ENCODE data around the gene IGSF9B. TPM values are rescaled to one million over a fixed set of nuclear protein-coding genes. Genes with fewer than 3 reads are reported as not detected.

Gene IGSF9B, protein sequence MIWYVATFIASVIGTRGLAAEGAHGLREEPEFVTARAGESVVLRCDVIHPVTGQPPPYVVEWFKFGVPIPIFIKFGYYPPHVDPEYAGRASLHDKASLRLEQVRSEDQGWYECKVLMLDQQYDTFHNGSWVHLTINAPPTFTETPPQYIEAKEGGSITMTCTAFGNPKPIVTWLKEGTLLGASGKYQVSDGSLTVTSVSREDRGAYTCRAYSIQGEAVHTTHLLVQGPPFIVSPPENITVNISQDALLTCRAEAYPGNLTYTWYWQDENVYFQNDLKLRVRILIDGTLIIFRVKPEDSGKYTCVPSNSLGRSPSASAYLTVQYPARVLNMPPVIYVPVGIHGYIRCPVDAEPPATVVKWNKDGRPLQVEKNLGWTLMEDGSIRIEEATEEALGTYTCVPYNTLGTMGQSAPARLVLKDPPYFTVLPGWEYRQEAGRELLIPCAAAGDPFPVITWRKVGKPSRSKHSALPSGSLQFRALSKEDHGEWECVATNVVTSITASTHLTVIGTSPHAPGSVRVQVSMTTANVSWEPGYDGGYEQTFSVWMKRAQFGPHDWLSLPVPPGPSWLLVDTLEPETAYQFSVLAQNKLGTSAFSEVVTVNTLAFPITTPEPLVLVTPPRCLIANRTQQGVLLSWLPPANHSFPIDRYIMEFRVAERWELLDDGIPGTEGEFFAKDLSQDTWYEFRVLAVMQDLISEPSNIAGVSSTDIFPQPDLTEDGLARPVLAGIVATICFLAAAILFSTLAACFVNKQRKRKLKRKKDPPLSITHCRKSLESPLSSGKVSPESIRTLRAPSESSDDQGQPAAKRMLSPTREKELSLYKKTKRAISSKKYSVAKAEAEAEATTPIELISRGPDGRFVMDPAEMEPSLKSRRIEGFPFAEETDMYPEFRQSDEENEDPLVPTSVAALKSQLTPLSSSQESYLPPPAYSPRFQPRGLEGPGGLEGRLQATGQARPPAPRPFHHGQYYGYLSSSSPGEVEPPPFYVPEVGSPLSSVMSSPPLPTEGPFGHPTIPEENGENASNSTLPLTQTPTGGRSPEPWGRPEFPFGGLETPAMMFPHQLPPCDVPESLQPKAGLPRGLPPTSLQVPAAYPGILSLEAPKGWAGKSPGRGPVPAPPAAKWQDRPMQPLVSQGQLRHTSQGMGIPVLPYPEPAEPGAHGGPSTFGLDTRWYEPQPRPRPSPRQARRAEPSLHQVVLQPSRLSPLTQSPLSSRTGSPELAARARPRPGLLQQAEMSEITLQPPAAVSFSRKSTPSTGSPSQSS (N-terminal part only)
- total RNA-seq (10 to 100 TPM; 24.3 to 27.4 TPM), total RNA-seq (12.8 to 197 (median 29.0) reads per million in 172 experiments)
- 11.8 TPM for polyA plus RNA-seq (2013, experiment 1 of 2)
- polyA plus RNA-seq (2013, experiment 2 of 2): 11.2 TPM

DNA sequence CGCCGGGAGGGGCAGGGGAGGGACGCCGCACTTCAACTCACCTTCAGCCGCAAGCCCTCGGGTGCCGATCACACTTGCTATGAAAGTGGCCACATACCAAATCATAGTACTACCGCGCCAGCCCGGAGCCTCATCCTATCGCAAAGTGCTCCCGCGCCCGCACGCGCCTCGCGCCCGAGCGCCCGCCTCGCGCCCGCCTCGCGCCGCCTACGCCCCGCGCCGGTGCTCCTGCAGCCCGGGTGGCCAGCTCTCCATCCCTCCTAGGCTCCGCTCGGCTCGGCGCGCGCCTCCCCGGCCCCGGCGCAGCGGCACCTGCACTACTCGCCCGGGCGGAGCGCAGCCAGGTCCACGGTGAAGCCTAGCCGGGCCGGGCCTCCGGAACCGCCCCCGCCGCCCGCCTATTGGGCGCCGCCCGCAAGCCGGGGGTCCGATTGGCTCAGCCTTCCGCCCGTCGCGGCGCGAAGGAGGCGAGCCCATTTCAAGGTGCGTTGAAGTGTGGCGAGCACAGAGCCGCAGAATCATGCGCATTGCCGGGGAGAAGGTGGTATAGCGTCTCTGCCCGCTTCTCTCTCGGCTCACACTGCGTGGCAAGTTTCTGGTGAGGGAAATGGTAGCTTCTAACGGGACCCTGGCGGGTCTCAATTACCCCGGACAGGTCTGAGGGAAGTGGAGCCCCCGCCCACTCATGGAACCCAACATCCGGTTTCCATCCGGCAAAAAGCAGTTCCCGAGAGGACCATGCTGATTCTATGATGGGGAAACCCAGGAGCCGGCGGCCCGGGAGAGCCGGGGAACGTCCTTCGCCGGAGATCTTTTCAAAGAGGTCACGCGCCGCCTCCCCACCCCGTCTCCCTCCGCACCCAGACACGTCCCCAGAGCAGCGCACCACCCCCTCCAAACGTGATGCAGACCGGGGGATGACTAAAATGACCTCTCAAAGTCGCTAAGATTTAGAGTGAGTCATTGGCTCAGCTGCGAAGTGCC lies at the start of gene IGSF9B:
IGSF9B (minus strand) TSS at position 319 of the 984 bp plus-strand sequence; CDS start at position 105, 214 bp downstream.
- CTCF ChIA-PET: interaction anchor here (1.0 to 4.5 kb wide), 6 partner anchors 10 to 251 kb away, joined by 3 to 26 read pairs (median 8); no protein-coding TSS in a partner anchor
- ATAC-seq (ENCODE audit: poor library complexity) (peak; percentile 91), DNase-seq (peak; percentile 82 to 94 (median 90))
- Mint-ChIP-seq H3K27me3 (peaks cover 20% of the 10 kb centered on the region), H3K27ac (peak within 1 kb of the TSS; percentile 77), H3K4me3 (peak within 1 kb of the TSS; percentile 87), H3K36me3 (ENCODE audit: low read depth) (no peaks in the 10 kb centered on the region), H3K4me1 (ENCODE audit: low read depth) (peaks cover 46% of the 10 kb centered on the region), H3K9me3 (no peaks in the 10 kb centered on the region)
- TF ChIP-seq CTCF (IDR thresholded peaks at IDR 0.05): no peak
- intact Hi-C loops (cut with DNase I, micrococcal nuclease): loop anchor here (1.0 to 10.0 kb wide), 3 partner anchors 12 to 268 kb away; partner anchors contain the start of genes NCAPD3 (in 2 of the 2) and VPS26B (in 2 of the 2)
- peak within 1 kb of the TSS in 1 of 2 donors; percentile 41 for H3K27ac ChIP-seq (ENCODE audit: low read depth in 1 of 2, low read length in 2 of 2)
- H3K36me3 ChIP-seq (ENCODE audit: insufficient read depth, low read length): no peaks in the 10 kb centered on the region
- peaks cover 0 to 3% of the 10 kb centered on the region in 2 experiments for H3K9me3 ChIP-seq (ENCODE audit: control insufficient read depth in 1 of 2, insufficient read depth in 1 of 2, low read length in 2 of 2)
- peak within 1 kb of the TSS; percentile 93 for H3K4me3 ChIP-seq (ENCODE audit: low read length)
- POLR2A ChIA-PET: interaction anchor here (0.6 to 4.5 kb wide), 7 partner anchors 11 to 93 kb away, joined by 3 to 42 read pairs (median 4); no protein-coding TSS in a partner anchor
- H3K27me3 ChIP-seq (ENCODE audit: control insufficient read depth in 1 of 2, insufficient read depth in 2 of 2, low read length in 2 of 2): peaks cover 15 to 16% of the 10 kb centered on the region in 2 experiments
- H3K4me1 ChIP-seq (ENCODE audit: insufficient read depth, low read length): peaks cover 46% of the 10 kb centered on the region

- ChIA-PET POLR2A (no interaction called here), CTCF (interaction anchor here (0.7 to 1.5 kb wide), 2 partner anchors 41 to 46 kb away, joined by 3 to 5 read pairs; no protein-coding TSS in a partner anchor)
- Mint-ChIP-seq H3K27me3 (peaks cover 5% of the 10 kb centered on the region), H3K36me3 (ENCODE audit: low read depth) (no peaks in the 10 kb centered on the region), H3K27ac (no peak overlapping the region), H3K9me3 (no peaks in the 10 kb centered on the region), H3K4me3 (no peak overlapping the region), H3K4me1 (ENCODE audit: low read depth) (no peaks in the 10 kb centered on the region)
- H3K36me3 ChIP-seq (ENCODE audit: insufficient read depth, low read length): no peaks in the 10 kb centered on the region
- no peaks in the 10 kb centered on the region for H3K9me3 ChIP-seq (ENCODE audit: control insufficient read depth in 1 of 2, insufficient read depth in 1 of 2, low read length in 2 of 2)
- no peak overlapping the region for H3K4me3 ChIP-seq (ENCODE audit: low read length)
- ATAC-seq (ENCODE audit: poor library complexity) (no peak), DNase-seq (no peak)
- H3K27ac ChIP-seq (ENCODE audit: low read depth in 1 of 2, low read length in 2 of 2): no peak overlapping the region
- intact Hi-C loops (cut with DNase I, micrococcal nuclease): no loop called here
- H3K27me3 ChIP-seq (ENCODE audit: control insufficient read depth in 1 of 2, insufficient read depth in 2 of 2, low read length in 2 of 2): peaks cover 0 to 4% of the 10 kb centered on the region in 2 experiments
- no peaks in the 10 kb centered on the region for H3K4me1 ChIP-seq (ENCODE audit: insufficient read depth, low read length)
- TF ChIP-seq CTCF (IDR thresholded peaks at IDR 0.05): no peak
Measured at GRCh38 chr11:134004496-134005172, 47.9 kb upstream of the IGSF9B start.
